ENCODE results near the gene ANKRD29. TPM values are rescaled to one million over a fixed set of nuclear protein-coding genes. Genes with fewer than 3 reads are reported as not detected.
A peak's percentile ranks its signal among the peaks of the same experiment; 100 is the strongest.

Gene ANKRD29
- total RNA-seq (2012; rRNA removed) (under 0.01 and 0.18 TPM in 2 replicates), polyA plus RNA-seq (2012; rRNA removed) (0.07 and 0.31 TPM in 2 replicates), Bru-seq, nascent RNA (percentile 28 among the genes with signal in this experiment), BruChase-seq, experiment 1, labeled RNA remaining after a 6-hour chase (percentile 33 among the genes with signal in this experiment), BruChase-seq, experiment 2, labeled RNA remaining after a 2-hour chase (percentile 33 among the genes with signal in this experiment)
- polyA plus RNA-seq (2012; cell fraction: cytosol; rRNA removed): 0.01 and 0.10 TPM in 2 replicates
- polyA plus RNA-seq (2012; cell fraction: nucleus; rRNA removed; ENCODE audit: low replicate concordance): 0.36 and 0.66 TPM in 2 replicates
- long read RNA-seq, partial matches to known transcripts: 0 of 4 reads
- long read RNA-seq, other reads (novel, unspliced or antisense): 1 of 4 reads

DNA sequence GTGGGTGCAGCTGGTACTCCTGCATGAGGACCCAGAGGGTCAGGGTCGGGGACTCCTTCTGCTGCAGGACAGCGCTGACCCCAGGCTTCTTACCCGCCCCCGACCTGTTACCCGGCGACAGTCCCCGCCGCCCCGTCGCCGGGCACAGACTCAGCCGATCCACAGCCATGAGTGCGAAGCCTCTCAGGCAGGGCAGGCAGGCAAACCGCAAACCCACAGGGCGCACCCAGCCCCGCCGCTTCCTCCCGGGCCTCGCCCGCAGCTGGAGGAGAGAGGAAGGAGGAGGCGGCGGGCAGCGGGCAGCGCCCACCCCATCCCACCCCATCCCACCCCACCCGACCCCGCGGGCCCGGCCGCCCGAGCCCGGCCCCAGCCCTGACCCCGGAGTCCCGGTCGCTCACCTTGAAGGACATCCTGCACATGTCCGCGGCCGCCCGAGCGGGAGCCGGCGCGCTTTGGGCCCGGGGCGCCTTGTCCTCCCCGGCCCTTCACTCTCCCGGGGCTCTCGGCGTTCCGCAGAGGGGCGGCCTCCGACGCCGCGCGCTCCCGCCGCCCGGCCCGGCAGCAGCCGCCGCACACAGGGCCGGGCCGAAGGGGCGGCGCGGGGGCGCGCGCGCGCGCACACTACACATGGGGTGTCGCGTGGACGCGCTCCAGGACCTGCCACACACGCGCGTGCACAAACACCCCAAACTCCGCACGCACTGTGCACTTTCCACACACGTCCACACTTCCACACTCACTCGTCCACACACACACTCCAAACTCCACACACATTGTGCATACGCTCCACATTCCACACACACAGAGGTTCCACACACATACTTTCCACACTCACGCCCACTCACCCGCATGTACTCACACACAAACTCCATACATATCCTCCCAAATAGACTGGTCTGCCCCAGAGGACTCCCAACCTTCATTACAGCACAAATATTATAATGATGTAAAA is at the start of gene ANKRD29:
Gene ANKRD29, minus strand, starts transcription at position 603 of the 955 bp plus-strand sequence. Its CDS starts 181 bp downstream, at position 422.
- H3K4ac ChIP-seq (ENCODE audit: low read depth, low read length): 0 out of 2 replicates have a peak within 1 kb of the TSS, but pooled peaks have one; percentile 5
- H3K27me3 ChIP-seq (ENCODE audit: control insufficient read depth, insufficient read depth, low read length): peaks cover 41% of the 10 kb centered on the region
- peak within 1 kb of the TSS; percentile 98 for H3K4me2 ChIP-seq (ENCODE audit: low read depth, low read length)
- no peak within 1 kb of the TSS for H3K18ac ChIP-seq (ENCODE audit: low read depth, low read length)
- H4K8ac ChIP-seq (ENCODE audit: low read depth in 2 of 2, low read length in 2 of 2): no peak within 1 kb of the TSS
- ATAC-seq (ENCODE audit: low read depth) (peak; percentile 80), DNase-seq (no peak)
- H3K27ac ChIP-seq (ENCODE audit: insufficient read depth, low read length): no peak within 1 kb of the TSS
- ChIA-PET CTCF (no interaction called here), POLR2A (ENCODE audit: unreplicated experiment) (no interaction called here)
- H3K4me3 ChIP-seq (ENCODE audit: insufficient read depth, low read depth, low read length): peak within 1 kb of the TSS; percentile 52
- TF ChIP-seq, protein P1, sequence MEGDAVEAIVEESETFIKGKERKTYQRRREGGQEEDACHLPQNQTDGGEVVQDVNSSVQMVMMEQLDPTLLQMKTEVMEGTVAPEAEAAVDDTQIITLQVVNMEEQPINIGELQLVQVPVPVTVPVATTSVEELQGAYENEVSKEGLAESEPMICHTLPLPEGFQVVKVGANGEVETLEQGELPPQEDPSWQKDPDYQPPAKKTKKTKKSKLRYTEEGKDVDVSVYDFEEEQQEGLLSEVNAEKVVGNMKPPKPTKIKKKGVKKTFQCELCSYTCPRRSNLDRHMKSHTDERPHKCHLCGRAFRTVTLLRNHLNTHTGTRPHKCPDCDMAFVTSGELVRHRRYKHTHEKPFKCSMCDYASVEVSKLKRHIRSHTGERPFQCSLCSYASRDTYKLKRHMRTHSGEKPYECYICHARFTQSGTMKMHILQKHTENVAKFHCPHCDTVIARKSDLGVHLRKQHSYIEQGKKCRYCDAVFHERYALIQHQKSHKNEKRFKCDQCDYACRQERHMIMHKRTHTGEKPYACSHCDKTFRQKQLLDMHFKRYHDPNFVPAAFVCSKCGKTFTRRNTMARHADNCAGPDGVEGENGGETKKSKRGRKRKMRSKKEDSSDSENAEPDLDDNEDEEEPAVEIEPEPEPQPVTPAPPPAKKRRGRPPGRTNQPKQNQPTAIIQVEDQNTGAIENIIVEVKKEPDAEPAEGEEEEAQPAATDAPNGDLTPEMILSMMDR (conservative IDR thresholded peaks at IDR 0.05; ENCODE audit: low read depth, low read length): no peak
- TF ChIP-seq RAD21 (IDR thresholded peaks at IDR 0.05; ENCODE audit: low read length): no peak
- TF ChIP-seq NFE2L2 (IDR thresholded peaks at IDR 0.05; ENCODE audit: low read depth, low read length): no peak
- no peak for TF ChIP-seq USF2 (IDR thresholded peaks at IDR 0.05; ENCODE audit: low read depth, low read length)
- TF ChIP-seq, protein P2, sequence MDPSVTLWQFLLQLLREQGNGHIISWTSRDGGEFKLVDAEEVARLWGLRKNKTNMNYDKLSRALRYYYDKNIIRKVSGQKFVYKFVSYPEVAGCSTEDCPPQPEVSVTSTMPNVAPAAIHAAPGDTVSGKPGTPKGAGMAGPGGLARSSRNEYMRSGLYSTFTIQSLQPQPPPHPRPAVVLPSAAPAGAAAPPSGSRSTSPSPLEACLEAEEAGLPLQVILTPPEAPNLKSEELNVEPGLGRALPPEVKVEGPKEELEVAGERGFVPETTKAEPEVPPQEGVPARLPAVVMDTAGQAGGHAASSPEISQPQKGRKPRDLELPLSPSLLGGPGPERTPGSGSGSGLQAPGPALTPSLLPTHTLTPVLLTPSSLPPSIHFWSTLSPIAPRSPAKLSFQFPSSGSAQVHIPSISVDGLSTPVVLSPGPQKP (IDR thresholded peaks at IDR 0.05; ENCODE audit: borderline replicate concordance, low read depth, low read length): no peak
- no peak for TF ChIP-seq MAZ (IDR thresholded peaks at IDR 0.05; ENCODE audit: borderline replicate concordance, low read depth, low read length)
- TF ChIP-seq RCOR1 (IDR thresholded peaks at IDR 0.05; ENCODE audit: insufficient replicate concordance, low read length): no peak
- peak within 1 kb of the TSS; percentile 81 for H3K23ac ChIP-seq (ENCODE audit: low read depth, low read length)
- H3K9ac ChIP-seq (ENCODE audit: low read depth, low read length): no peak within 1 kb of the TSS
- 0 out of 2 replicates have a peak, but pooled peaks cover 2% of the 10 kb centered on the region for H3K9me1 ChIP-seq (ENCODE audit: insufficient read depth, low read length)
- no peaks in the 10 kb centered on the region for H3K79me1 ChIP-seq (ENCODE audit: low read depth in 1 of 2, low read length in 2 of 2)
- no peak within 1 kb of the TSS for H4K91ac ChIP-seq (ENCODE audit: insufficient read depth, low read depth, low read length)
- in situ Hi-C loops (cut with MboI; ENCODE audit: low sequenced_read_pairs): no loop called here
- no peak within 1 kb of the TSS for H3K56ac ChIP-seq (ENCODE audit: extremely low read depth, insufficient read depth, low read length)
- no peak within 1 kb of the TSS for H2BK15ac ChIP-seq (ENCODE audit: low read depth, low read length)
- H3K14ac ChIP-seq (replicated peaks; ENCODE audit: low read depth, low read length): 0 out of 2 replicates have a peak within 1 kb of the TSS, but pooled peaks have one; percentile 2
- BruUV-seq (replicated peaks): no TSS peak
- dilution Hi-C loops (cut with HindIII; ENCODE audit: low sequenced_read_pairs, unreplicated experiment): no loop called here
- 2% methylated on average over 48 of the region's 86 CpGs; no CpG with 5 or more reads in 1 of the 2 experiments for WGBS, 2 experiments (ENCODE audit: extremely low coverage in 2 of 2, insufficient read length in 1 of 2)
- H2BK20ac ChIP-seq (ENCODE audit: low read depth, low read length): no peak within 1 kb of the TSS
- peak within 1 kb of the TSS; percentile 64 for H2AFZ ChIP-seq (replicated peaks; ENCODE audit: low read length, poor library complexity)
- peaks cover 3% of the 10 kb centered on the region for H3K4me1 ChIP-seq (ENCODE audit: control insufficient read depth, insufficient read depth, low read length)
- no peaks in the 10 kb centered on the region for H3K36me3 ChIP-seq (ENCODE audit: control insufficient read depth, insufficient read depth, low read length)
- H4K20me1 ChIP-seq (ENCODE audit: insufficient read depth, low read length): no peaks in the 10 kb centered on the region; the same call in 1 of the 2 replicates
- no peaks in the 10 kb centered on the region for H3K9me3 ChIP-seq (ENCODE audit: control insufficient read depth, insufficient read depth, low read length)
- intact Hi-C loops (cut with micrococcal nuclease): no loop called here
- no peak within 1 kb of the TSS for H2BK5ac ChIP-seq (ENCODE audit: low read depth, low read length, poor library complexity, severe bottlenecking)
- H2AK5ac ChIP-seq (ENCODE audit: low read depth, low read length): no peak within 1 kb of the TSS
- no peak within 1 kb of the TSS for H2AK9ac ChIP-seq (replicated peaks; ENCODE audit: low read depth, low read length, poor library complexity)
- no peak within 1 kb of the TSS for H2BK120ac ChIP-seq (ENCODE audit: low read depth, low read length)
- no peak within 1 kb of the TSS for H4K5ac ChIP-seq (ENCODE audit: low read depth, low read length)

Data from IMR-90 (cell line).